Adrenal gland (tissue), 5 donors: ENCODE data around the gene TAMM41.

Source experiments
- CTCF ChIP-seq, 6 experiments: fragments of 450-650 bp in 4 of 6; fragments of 200-600 bp in 2 of 6; sonication (generic) in 1 of 6; IDR thresholded peaks; 1 replicate in 5 of 6; 2 replicates in 1 of 6; pipeline versions ENCODE4 v1.5.1 to v1.8.0; 2016 to 2021; ENCODE audit warnings: antibody characterized with exemption in 6 of 6, mild to moderate bottlenecking in 2 of 6, moderate library complexity in 1 of 6
- POLR2A ChIP-seq, 2 donors: fragments of 450-650 bp; IDR thresholded peaks; one replicate each; pipeline ENCODE4 v1.6.1; 2017; ENCODE audit warnings: antibody characterized with exemption in 2 of 2, mild to moderate bottlenecking in 2 of 2, moderate library complexity in 1 of 2
- donor health status: DM: no; HTN: no; CAD: no.

DNA sequence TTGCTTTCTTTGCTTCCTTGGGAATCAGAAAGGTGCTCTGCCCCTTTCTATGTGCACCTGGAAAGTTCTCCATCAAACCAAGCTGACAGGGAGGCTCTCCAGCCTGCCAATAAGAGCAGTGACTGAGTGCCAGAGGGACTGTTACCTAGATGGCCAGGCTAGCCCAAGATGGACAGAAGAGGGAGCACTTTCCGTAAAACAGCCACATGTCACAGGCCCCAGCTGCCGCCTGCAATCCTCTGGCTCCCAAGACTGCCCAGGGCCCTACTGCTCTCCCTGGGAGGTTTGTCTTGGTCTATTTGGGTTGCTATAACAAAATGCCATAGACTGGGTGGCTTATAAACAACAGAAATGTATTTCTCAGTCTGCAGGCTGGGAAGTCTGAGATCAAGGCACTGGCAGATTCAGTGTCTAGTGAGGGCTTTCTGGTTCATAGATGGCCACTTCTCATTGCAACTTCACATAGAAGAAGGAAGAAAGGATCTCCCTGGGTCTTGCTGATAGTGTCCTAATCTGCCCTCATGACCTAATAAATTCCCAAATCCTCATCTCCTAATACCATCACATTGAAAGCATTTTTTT lies 72.3 kb downstream of the TAMM41 start:
- peak; percentile 18 to 43 (median 35) for TF ChIP-seq CTCF (IDR thresholded peaks at IDR 0.05)
- no peak for TF ChIP-seq POLR2A (IDR thresholded peaks at IDR 0.05)
